AG10803 (cell line): ENCODE measurements around the gene KCNT1.

Source experiments
- DNase-seq: peaks from one replicate; pipeline ENCODE4 v3.0.0; 2010; ENCODE audit warnings: low read depth
- H3K4me3 ChIP-seq: 2 replicates; pipeline ENCODE4 v1.5.1; 2011; ENCODE audit warnings: mild to moderate bottlenecking, low read length, control low read depth
- TF ChIP-seq, protein P1 (sequence below): conservative IDR thresholded peaks from 2 replicates; pipeline ENCODE4 v1.5.1; 2011; ENCODE audit warnings: mild to moderate bottlenecking, low read length, control low read depth, inconsistent platforms

The KCNT1 gene

DNA sequence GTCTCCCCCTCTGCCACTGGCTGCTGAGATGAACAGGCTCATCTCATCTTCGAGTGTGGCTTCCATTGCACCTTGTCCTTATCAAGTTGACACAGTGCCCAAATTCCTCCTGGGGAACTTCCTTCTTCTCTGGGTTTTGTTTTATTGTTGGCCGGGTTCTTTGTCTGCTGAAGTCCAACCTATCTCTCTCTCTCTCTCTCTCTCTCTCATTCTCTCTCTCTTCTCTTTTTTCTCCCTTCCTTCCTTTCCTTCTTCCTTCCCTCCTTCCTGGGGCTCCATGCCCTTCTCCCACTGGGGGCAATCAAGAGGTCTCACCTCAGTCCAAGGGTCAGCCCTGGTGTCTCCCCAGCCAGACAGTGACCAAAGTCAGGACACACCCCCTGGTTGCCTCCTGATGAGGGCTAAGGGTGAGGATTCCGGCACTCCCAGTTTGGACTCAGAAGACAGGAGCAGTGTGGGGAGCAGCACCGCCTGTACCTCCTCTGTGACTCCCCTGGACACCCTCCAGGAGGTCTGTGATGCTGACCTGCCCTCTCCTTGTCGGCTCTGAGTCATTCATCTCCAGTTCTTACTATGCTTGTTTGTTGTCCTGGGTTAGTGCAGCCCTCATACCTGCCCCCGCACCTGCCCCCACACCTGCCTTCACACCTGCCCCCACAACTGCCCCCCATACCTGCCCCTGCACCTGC lies 30.7 kb downstream of the KCNT1 start:
- DNase-seq = no peak
- TF ChIP-seq, protein P1, sequence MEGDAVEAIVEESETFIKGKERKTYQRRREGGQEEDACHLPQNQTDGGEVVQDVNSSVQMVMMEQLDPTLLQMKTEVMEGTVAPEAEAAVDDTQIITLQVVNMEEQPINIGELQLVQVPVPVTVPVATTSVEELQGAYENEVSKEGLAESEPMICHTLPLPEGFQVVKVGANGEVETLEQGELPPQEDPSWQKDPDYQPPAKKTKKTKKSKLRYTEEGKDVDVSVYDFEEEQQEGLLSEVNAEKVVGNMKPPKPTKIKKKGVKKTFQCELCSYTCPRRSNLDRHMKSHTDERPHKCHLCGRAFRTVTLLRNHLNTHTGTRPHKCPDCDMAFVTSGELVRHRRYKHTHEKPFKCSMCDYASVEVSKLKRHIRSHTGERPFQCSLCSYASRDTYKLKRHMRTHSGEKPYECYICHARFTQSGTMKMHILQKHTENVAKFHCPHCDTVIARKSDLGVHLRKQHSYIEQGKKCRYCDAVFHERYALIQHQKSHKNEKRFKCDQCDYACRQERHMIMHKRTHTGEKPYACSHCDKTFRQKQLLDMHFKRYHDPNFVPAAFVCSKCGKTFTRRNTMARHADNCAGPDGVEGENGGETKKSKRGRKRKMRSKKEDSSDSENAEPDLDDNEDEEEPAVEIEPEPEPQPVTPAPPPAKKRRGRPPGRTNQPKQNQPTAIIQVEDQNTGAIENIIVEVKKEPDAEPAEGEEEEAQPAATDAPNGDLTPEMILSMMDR = no peak
- H3K4me3 ChIP-seq = no peak overlapping the region

GRCh38 chr9:135734616-135735144 lies 32.7 kb downstream of the KCNT1 start:
- TF ChIP-seq, protein P1 = no peak
- H3K4me3 ChIP-seq = no peak overlapping the region
- DNase-seq = no peak

GRCh38 chr9:135736272-135736978 lies 34.4 kb downstream of the KCNT1 start:
- DNase-seq = no peak
- TF ChIP-seq, protein P1 = no peak
- H3K4me3 ChIP-seq = no peak overlapping the region

DNA sequence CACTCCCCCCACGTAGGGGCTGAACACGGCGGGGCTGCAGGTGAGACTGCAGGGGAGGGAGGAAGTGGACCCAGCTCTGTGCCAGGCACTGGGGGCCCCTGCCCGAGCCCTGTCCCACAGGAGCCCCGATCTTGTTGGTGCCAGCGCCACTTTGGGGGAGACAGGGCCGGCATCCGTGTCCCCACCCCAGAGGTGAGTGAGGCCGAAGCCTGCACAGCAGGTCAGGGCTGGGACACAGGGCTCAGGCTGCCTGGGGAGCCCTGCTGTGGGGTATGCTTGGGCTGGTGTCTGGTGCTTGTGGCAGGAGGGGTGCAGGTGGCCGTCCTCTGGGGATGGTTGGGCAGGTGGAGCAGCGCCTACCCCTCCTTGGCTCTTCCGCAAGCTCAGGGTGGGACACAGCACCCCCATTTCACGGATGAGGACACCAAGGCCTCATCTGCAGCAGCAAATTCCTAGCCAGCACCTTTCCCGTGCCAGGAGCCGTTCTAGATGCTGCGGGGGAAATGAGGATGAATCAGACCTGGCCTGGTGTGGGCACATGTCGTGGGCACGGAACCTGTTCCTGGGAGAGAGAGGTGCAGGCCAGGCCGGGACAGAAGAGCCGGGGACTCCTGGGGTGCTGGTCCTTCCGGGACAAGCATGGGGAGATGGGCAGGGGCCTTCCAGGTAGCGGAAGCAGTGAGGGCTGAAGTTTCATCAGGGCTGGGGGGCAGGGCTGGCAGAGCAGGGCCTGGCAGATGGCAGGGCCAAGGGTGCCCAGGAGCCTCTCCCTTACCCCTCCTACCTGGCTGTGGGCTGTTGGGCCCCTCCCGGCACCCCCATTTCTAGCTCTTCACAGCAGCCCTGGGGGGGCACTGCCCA lies 35.2 kb downstream of the KCNT1 start:
- TF ChIP-seq, protein P1 = no peak
- no peak for DNase-seq
- no peak overlapping the region for H3K4me3 ChIP-seq

GRCh38 chr9:135737840-135738521 lies 36.0 kb downstream of the KCNT1 start:
- DNase-seq = no peak
- TF ChIP-seq, protein P1 = no peak
- no peak overlapping the region for H3K4me3 ChIP-seq

DNA sequence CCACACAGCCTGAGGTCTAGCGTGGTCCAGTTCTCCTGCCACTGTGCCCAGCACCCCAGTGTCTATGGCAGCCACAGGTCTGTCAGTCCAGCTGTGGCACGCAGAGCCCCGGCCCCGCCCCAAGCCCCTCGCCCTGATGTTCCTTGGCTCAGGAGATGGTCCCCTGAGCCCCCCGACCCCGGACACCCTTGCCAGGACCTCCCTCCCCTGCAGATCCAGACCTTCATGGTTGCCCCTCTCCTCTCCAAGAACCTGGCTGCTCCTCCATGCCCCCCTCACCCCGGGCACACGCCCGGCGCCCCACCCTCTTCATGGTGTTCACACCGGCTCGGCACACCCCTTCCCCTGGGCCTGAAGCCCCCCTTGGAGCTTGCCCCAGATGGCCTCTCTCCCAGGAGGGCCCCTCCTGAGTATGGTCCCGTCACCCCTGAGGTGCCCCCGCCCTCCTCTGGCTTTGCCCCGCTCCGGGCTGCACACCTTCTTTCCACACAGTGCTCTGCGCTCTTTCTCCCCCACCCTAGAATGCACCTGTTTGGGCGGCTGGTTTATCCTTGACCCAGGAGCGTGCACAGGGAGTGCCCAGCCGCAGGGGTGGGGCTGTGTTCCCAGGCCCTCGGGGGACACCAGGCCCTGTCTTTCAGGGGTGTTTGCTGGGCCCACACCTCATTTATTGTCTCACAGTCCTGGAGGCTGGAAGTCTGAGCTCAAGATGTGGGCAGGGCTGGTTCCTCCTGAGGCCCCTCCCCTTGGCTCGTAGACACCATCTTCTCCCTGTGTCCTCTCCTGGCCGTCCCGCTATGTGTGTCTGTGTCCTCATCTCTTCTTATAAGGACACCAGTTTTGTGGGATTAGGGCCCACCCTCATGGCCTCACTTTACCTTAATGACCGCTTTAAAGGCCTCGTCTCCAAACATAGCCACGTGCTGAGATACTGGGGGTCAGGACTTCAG lies 37.6 kb downstream of the KCNT1 start:
- DNase-seq = no peak
- H3K4me3 ChIP-seq = no peak overlapping the region
- TF ChIP-seq, protein P1 = no peak
